GM13976 (cell line): Measurements from ENCODE around the gene CELF5.
A peak's percentile ranks its signal among the peaks of the same experiment; 100 is the strongest.
"Not testable (repeated sequence)": the region's sequence is repeated elsewhere in the genome, so short reads cannot be mapped to it uniquely, and the experiment has no call there.

ENCODE experiments used
- DNase-seq: peaks from one replicate; pipeline ENCODE4 v3.0.0; 2012; ENCODE audit warnings: low spot score
- CTCF ChIP-seq: IDR thresholded peaks from 2 replicates; pipeline ENCODE4 v1.5.1; 2012; ENCODE audit warnings: borderline replicate concordance, mild to moderate bottlenecking; ENCODE audit not compliant: insufficient read depth; ENCODE audit errors: extremely low read depth, missing control alignments, control extremely low read depth
- in situ Hi-C: fragments of 300-500 bp; cut with MboI; formaldehyde crosslinking; loops from one replicate; pipeline ENCODE4 v1.12.0; 2022; ENCODE audit warnings: low sequenced_read_pairs, mixed read lengths, inconsistent platforms; ENCODE audit not compliant: unreplicated experiment

CELF5 gene

GRCh38 chr19:3333662-3334061 lies 109.2 kb downstream of the CELF5 start:
- no peak for TF ChIP-seq CTCF
- DNase-seq, result no peak
- in situ Hi-C loops, result no loop called here

- DNase-seq, in situ Hi-C loops: not testable (repeated sequence)
Observed at GRCh38 chr19:3334749-3335430, 110.4 kb downstream of the CELF5 start.

DNA sequence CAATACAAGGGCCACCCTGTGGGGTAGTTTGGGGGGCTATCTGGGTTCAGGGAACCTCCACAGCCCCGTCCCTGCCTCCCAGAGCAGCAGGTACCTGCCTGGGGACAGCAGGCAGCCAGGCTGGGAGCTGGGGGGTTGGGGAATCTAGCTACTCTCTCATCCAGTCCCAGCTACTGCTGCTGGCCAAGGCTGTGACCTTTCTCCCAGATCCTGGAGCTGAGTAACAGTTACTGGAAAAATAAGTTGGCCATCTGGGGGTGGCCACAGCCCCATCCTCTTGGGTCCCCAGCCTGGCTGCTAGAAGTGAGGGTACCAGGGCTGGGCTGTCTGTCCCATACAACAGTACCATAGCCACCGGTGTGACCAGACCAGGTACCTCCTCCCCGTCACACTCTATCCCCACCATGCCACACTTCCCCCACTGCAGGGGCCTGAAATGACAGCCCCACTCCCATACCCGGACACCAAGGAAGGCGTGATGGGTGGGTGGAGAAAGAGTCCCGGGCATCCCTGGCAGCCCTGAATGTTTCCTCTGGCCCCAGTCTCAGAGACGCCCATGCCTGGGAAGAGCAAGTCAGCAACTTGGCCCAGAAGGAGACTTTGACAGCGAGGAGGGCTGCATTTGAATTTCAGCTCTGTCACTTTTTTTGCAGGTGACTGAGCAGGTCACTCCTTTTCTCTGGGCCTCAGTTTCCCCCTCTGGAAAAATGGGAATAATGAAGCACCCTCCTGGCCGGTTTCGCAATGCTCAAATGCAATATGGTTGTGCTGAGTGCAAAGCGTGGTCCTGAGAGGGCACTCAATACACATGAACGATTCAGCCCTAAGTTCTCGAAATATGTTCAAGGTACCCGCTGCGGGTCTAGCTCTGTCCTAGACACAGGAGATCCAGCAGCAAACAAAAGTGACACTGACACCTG lies 111.2 kb downstream of the CELF5 start:
- DNase-seq, result no peak
- no peak for TF ChIP-seq CTCF
- in situ Hi-C loops, result no loop called here

DNA sequence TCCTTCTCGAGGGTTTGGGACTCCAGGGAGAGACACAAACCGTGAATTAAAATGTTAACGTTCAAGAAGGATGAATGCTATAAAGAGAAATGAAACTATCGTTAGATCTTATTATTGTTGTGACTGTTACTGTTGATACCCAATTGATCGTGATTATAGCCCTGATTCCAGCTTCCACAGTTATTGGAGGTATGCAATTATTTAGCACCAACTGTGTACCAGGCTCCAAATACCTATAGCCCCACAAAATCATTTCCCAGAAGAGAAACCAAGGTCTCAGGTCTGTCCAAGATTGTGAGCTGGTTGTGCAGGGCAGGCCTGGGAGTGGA lies 111.9 kb downstream of the CELF5 start:
- in situ Hi-C loops, result no loop called here
- no peak for DNase-seq

GRCh38 chr19:3336680-3337523 lies 112.4 kb downstream of the CELF5 start:
- peak; percentile 15 for DNase-seq

More for the DNA sequence above, 111.9 kb downstream of the CELF5 start:
- no peak for TF ChIP-seq CTCF

GRCh38 chr19:3338541-3339181 lies 114.2 kb downstream of the CELF5 start:
- TF ChIP-seq CTCF, result no peak
- in situ Hi-C loops, result no loop called here
- no peak for DNase-seq

More at GRCh38 chr19:3336680-3337523, 112.4 kb downstream of the CELF5 start:
- no peak for TF ChIP-seq CTCF
- in situ Hi-C loops, result no loop called here
